MG63 (cell line): ENCODE measurements around the gene ITGA8. TPM values are rescaled to one million over a fixed set of nuclear protein-coding genes. Genes with fewer than 3 reads are reported as not detected.
"Not testable (repeated sequence)": the region's sequence is repeated elsewhere in the genome, so short reads cannot be mapped to it uniquely, and the experiment has no call there.

Source experiments
- DNase-seq: peaks from one replicate; pipeline ENCODE4 v3.0.0-alpha.2; 2020
- H3K27me3 ChIP-seq: fragments of 250-450 bp; sonication (Bioruptor Pico); 2 replicates; pipeline ENCODE4 v1.5.1; 2020; ENCODE audit warnings: mild to moderate bottlenecking, moderate library complexity
- H3K36me3 ChIP-seq: fragments of 250-450 bp; sonication (Bioruptor Pico); 2 replicates; pipeline ENCODE4 v1.5.1; 2020; ENCODE audit warnings: mild to moderate bottlenecking, moderate library complexity
- H3K4me3 ChIP-seq: fragments of 250-450 bp; sonication (Bioruptor Pico); 2 replicates; pipeline ENCODE4 v1.5.1; 2020; ENCODE audit warnings: mild to moderate bottlenecking, moderate library complexity
- H3K9me3 ChIP-seq: fragments of 250-450 bp; sonication (Bioruptor Pico); 2 replicates; pipeline ENCODE4 v1.5.1; 2020; ENCODE audit warnings: mild to moderate bottlenecking, moderate library complexity
- total RNA-seq: library from RNA; depleted of rRNA; stranded (reverse); fragments of >200 nt; shearing (Covaris generic); gene quantifications from 2 replicates; pipeline ENCODE4 v1.2.3, GENCODE V29; 2014; ENCODE audit warnings: low replicate concordance; rRNA removed

ITGA8 gene
- total RNA-seq, 1 experiment from 2014 or later, result 0.03 TPM

DNA sequence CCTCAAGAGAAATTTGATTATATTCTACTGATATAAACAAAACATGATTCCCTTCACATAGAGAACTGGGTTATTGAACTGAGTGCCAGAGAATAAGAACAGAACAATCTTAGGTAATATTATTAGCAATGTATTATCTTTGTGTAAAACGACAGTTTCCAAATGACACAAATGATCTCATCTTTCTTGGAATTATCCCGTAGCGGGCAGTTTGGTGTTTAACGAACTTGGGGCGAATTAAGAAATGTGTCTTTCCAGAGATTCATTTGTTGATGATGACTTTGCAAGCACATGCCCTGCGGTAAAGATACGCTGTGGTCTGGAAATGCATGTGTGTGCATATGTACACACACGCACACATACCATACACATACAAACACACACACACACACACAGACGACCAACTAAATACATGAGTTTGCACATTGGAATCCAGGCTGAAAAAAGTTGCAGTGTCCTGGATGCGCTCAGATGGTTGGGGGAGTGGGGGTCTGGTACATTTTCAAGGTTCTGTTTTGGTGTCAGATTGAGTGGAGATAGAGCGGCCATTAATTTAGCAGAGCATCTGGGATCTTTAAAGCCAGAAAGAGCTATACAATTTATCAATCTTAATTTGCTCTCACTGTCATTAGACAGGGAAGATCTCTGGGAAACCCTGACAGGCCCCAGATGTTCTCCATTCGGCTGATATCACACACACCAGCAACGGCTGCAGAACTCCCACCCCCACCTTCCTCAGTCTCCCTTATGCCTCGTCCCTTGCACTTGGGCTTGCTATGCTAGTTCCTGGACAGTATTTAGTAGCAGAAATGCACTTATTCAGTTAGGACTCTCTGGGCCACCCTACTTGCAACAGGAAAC lies 236.3 kb downstream of the ITGA8 start:
- DNase-seq, result no peak
- Histone ChIP-seq H3K9me3 (no peaks in the 10 kb centered on the region), H3K27me3 (no peaks in the 10 kb centered on the region), H3K36me3 (no peaks in the 10 kb centered on the region), H3K4me3 (no peak overlapping the region)

DNA sequence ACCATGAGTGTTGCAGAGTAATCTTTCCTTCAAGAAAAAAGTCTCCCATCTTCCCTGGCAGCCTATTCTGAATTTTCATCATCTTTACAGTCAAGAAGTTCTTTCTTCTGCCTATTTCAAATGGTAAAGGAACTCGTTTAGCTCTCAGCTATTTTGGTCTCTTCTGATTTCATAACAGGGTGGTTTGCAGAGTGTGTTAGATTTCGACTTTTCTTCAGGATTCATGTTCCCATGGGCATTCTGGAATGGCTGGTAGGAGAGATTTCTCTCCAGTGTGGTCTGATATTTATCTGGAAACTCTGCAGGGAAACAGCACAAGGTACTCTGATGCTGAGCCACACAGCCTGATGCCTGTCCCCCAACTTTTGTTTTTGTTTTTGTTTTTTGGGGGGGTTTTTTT lies 237.6 kb downstream of the ITGA8 start:
- H3K27me3 ChIP-seq, result no peaks in the 10 kb centered on the region
- H3K4me3 ChIP-seq, result no peak overlapping the region
- H3K9me3 ChIP-seq, result no peaks in the 10 kb centered on the region
- no peak for DNase-seq
- no peaks in the 10 kb centered on the region for H3K36me3 ChIP-seq

DNA sequence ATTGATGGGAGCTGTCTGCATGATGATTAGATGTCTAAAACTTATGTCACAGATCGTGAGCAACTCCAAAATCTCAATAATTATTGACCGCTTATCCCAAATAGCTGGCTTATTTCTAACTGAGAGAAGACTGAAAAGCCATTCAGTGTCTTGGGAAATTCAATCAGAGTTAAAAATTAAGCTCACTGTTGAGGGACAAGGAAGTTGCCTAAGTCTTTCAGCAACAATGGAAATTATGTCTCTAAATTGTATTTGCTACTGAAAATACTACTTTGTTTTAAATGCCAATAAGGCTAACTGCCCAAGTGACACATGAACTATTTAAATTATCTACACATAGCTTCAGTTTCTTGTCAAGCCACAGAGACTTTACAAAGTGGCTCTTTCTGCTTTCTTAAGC lies 240.8 kb downstream of the ITGA8 start:
- no peak for DNase-seq

DNA sequence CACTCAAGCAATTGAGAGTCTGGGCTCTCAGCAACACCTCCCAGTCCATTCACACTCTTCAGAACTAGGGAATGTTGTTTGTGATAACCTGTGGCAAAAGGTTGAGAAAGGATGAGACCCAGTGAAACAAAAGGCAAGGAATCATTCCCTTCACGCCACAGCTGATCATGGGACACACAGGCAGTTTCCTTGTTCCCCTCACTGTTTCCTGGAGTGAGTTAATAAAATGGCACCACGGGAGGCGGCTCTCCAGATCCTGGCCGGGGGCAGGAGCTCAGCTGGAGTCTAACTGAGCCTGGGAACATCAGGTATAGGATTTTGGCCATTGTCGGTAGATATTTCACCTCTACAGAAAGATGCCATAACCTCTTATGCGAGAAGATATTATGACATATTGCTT lies 241.3 kb downstream of the ITGA8 start:
- Histone ChIP-seq H3K9me3 (no peaks in the 10 kb centered on the region), H3K36me3 (no peaks in the 10 kb centered on the region), H3K27me3 (no peaks in the 10 kb centered on the region), H3K4me3 (no peak overlapping the region)
- DNase-seq, result no peak

More for the DNA sequence above, 240.8 kb downstream of the ITGA8 start:
- Histone ChIP-seq H3K9me3 (no peaks in the 10 kb centered on the region), H3K27me3 (no peaks in the 10 kb centered on the region), H3K4me3 (no peak overlapping the region), H3K36me3 (no peaks in the 10 kb centered on the region)

DNA sequence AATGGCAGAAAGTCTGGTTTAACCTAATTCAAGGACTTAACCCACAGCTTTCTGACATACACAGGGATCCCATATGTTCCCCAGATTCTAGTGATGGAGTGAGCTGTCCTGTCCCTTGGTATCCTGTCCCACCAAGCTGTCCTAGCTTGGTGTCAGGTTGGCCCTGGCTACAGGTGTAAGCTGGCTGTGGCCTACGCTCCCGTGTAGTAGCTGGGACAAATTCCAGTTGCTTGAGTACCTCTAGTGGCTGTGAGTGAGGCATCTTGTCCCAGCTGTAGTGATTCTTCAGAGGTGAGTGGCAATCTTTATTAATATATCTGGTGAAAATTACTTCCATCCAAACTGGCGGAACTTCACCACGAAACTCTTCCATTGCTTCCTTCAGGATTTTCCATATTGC lies 243.4 kb downstream of the ITGA8 start:
- no peak for DNase-seq
- Histone ChIP-seq H3K4me3 (no peak overlapping the region), H3K27me3 (no peaks in the 10 kb centered on the region)

DNA sequence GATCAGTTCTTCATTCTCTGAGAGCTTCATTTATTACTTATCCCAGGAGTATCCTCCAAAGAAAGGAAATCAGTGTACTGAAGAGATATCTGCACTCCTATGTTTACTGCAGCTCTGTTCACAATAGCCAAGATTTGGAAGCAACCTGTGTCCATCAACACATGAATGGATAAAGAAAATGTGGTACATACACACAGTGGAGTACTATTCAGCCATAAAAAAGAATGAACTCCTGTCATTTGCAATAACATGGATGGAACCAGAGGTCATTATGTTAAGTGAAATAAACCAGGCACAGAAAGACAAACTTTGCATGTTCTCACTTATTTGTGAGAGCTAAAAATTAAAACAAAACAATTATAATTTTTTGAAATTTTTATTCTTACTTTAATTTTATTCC lies 244.3 kb downstream of the ITGA8 start:
- not testable (repeated sequence) for H3K36me3 ChIP-seq, H3K27me3 ChIP-seq, DNase-seq, H3K9me3 ChIP-seq, H3K4me3 ChIP-seq

More for the DNA sequence above, 243.4 kb downstream of the ITGA8 start:
- no peaks in the 10 kb centered on the region for H3K36me3 ChIP-seq
- no peaks in the 10 kb centered on the region for H3K9me3 ChIP-seq

DNA sequence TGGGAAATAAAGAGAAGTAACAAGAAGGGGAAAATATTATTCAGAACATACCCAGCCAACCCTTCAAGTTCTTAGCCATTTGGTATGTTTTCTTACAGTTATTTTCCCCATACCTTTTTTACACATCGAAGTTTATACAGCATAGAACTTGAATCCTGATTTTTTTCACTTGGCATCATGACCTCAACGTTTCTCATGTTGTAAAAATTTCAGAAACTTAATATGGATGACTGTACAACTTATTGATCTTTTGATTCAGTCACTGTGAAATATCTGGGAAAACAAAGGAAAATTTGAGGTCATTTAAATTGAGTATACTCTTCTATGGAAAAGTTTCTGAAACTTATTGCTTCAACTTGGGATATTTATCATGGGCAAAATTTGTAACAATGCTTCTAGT lies 245.1 kb downstream of the ITGA8 start:
- no peaks in the 10 kb centered on the region for H3K36me3 ChIP-seq
- H3K27me3 ChIP-seq, result no peaks in the 10 kb centered on the region
- no peaks in the 10 kb centered on the region for H3K9me3 ChIP-seq
- no peak overlapping the region for H3K4me3 ChIP-seq
- no peak for DNase-seq

DNA sequence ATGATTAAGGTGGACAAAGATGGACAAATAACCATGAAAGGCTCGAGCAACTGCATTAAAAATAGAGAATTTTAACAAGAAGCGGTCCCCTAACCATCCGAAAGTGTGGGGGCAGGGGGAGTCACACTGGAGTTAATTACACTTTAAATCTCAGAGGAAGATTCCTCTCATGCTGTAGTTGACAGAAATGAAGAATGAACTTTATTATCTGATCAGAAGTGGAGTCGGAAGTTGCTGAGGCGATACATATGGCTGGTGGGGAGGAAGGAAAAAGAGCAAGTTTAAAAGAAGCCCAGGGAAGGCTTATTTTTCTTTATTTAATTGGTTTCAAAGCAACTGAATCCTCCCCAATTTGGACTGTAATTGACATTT lies 246.3 kb downstream of the ITGA8 start:
- no peaks in the 10 kb centered on the region for H3K9me3 ChIP-seq
- H3K36me3 ChIP-seq, result no peaks in the 10 kb centered on the region
- no peak overlapping the region for H3K4me3 ChIP-seq
- DNase-seq, result no peak
- no peaks in the 10 kb centered on the region for H3K27me3 ChIP-seq

DNA sequence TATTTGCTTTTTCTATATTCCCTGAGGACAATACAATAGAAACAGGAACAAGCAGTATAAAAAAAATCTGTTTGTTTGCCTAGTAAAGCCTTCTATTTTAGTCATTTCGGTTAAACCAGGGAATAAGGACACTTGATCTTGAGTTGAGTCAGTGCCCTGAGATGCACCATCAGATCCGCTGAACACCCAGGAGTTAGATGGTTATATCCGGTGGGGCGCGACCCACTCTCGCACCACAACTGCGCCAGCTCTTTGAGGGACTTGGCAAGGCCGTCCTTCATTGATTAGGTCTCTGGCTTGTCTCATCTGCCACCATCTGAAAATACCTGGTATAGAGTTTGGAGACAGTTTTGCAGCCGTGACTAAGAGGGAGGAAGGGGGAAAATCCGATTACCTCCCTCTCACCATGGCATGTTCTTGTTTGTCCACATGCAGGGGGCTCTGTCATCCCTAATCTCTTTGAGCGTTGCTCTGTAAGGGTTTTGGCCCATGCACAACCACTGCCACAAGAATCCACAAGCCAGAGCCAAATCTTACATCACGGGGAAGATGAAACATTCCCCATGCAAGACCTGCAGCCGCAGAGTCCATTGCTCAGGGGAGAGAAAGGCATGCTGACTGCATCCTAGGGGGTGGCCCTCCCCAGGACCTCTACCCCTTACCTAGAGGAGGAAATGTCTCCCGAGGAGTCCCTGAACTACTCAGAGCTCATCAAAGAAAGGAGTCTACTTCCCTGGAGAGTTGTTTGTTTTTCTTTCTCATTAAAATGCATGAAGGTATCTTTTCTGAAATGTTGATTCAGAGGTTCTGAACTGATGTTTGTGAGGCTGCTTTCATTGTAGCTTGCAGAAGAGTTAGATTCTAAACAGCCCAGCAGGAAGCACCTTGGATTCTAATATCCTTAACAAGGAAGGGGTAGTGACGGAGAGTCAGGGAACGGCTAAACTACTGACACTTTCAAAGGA lies 247.0 kb downstream of the ITGA8 start:
- Histone ChIP-seq H3K9me3 (no peaks in the 10 kb centered on the region), H3K27me3 (no peaks in the 10 kb centered on the region), H3K4me3 (no peak overlapping the region), H3K36me3 (no peaks in the 10 kb centered on the region)
- peak; percentile 89 for DNase-seq

DNA sequence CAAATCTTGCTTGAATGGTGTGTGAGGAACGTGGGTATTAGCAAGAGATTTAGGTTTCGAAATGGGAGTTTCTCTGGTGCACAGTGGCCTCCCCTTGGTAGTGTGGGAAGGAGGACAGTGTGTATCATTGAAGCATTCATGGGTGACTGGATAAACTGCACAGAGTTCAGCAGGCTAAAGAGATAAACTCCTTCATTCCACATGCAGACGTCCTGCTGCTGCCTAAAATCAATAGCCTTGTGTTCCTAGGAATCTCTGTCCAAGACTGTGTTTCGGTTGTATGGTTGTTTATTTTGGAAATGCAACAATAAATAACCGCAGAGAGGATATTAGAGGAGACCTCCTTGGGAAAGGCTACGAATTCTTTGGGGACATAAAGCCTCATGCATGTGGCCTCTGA lies 247.7 kb downstream of the ITGA8 start:
- no peak overlapping the region for H3K4me3 ChIP-seq
- no peaks in the 10 kb centered on the region for H3K36me3 ChIP-seq
- no peaks in the 10 kb centered on the region for H3K9me3 ChIP-seq
- no peaks in the 10 kb centered on the region for H3K27me3 ChIP-seq
- no peak for DNase-seq

DNA sequence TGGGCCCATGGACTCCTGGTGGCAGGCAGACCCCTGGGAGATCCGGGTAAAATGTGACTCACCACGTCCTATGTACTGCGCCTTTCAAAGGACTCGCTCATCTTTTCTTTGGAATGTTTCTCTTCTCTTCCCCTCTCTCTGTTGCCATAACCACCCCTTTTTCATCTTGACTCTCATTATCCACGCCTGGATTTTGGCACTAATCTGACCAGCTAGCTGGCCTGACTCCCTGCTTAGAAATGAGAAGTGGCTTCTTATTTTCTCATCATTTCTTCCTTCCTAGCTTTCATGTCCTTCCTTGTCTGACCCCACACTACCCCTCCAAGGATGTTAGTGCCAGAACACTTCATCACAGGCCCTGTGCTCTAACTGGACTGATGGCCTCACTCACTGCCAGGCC lies 250.6 kb downstream of the ITGA8 start:
- H3K9me3 ChIP-seq, result no peaks in the 10 kb centered on the region
- no peak overlapping the region for H3K4me3 ChIP-seq
- H3K27me3 ChIP-seq, result no peaks in the 10 kb centered on the region
- DNase-seq, result no peak
- H3K36me3 ChIP-seq, result no peaks in the 10 kb centered on the region

DNA sequence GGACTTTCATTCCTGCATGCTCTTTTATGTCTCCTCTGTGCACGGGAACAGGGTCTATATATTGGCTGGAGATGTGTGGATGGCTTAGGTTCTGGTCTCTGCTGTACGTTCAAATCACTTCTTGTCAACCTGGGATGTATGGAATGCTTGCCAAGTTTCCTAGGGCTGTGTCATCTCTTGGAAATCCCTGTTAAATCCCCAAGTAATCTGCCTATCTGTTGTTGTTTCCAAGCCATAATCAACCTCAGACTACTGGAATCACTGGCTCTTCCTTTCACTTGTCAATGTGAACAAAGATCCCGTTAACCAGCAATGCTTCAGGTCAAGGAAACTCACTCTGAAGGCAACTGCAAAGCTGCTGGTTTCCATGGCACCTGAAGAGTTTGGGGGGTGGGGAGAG lies 255.3 kb downstream of the ITGA8 start:
- no peak overlapping the region for H3K4me3 ChIP-seq
- H3K27me3 ChIP-seq, result no peaks in the 10 kb centered on the region
- DNase-seq, result no peak
- no peaks in the 10 kb centered on the region for H3K36me3 ChIP-seq
- 0 out of 2 replicates have a peak, but pooled peaks cover 2% of the 10 kb centered on the region for H3K9me3 ChIP-seq

Other genes starting within 250 kb of the ITGA8 start
- gene MINDY3, start 140.6 kb upstream of the ITGA8 start, total RNA-seq, result 9.3 and 12.1 TPM in 2 replicates